Lower leg skin (tissue), 3 donors: ENCODE measurements around the gene CHST8.

ENCODE experiments used
- POLR2A ChIP-seq, 2 donors: fragments of 450-650 bp; IDR thresholded peaks; one replicate each; pipeline ENCODE4 v1.6.1; 2016 to 2017; ENCODE audit warnings: antibody characterized with exemption in 2 of 2, mild to moderate bottlenecking in 1 of 2, moderate library complexity in 1 of 2
- TF ChIP-seq, protein P1 (sequence below), 3 donors: fragments of 450-650 bp; IDR thresholded peaks; one replicate each; pipeline ENCODE4 v1.5.1; 2016; ENCODE audit warnings: antibody characterized with exemption in 3 of 3, mild to moderate bottlenecking in 3 of 3, moderate library complexity in 2 of 3

DNA sequence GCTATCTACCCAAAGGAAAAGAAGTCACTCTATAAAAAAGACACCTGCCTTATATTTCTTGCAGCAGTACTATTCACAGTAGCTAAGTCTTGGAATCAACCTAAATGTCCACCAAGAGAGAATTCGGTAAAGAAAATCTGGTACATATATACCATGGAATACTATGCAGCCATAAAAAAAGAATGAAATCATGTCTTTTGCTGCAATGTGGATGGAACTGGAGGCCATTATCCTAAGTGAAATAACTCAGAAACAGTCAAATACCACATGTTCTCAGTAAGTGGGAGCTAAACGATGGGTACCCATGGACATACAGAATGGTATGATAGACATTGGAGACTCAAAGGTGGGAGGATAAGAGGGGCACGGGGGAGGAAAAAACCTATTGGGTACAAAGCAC lies 92.4 kb downstream of the CHST8 start:
- TF ChIP-seq, protein P1, sequence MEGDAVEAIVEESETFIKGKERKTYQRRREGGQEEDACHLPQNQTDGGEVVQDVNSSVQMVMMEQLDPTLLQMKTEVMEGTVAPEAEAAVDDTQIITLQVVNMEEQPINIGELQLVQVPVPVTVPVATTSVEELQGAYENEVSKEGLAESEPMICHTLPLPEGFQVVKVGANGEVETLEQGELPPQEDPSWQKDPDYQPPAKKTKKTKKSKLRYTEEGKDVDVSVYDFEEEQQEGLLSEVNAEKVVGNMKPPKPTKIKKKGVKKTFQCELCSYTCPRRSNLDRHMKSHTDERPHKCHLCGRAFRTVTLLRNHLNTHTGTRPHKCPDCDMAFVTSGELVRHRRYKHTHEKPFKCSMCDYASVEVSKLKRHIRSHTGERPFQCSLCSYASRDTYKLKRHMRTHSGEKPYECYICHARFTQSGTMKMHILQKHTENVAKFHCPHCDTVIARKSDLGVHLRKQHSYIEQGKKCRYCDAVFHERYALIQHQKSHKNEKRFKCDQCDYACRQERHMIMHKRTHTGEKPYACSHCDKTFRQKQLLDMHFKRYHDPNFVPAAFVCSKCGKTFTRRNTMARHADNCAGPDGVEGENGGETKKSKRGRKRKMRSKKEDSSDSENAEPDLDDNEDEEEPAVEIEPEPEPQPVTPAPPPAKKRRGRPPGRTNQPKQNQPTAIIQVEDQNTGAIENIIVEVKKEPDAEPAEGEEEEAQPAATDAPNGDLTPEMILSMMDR (IDR thresholded peaks at IDR 0.05): no peak
- no peak for TF ChIP-seq POLR2A (IDR thresholded peaks at IDR 0.05)
